Endothelial cell of umbilical vein (primary cell): Measurements from ENCODE around the gene MARS2. TPM values are rescaled to one million over a fixed set of nuclear protein-coding genes. Genes with fewer than 3 reads are reported as not detected.

Experiments used
- BruUV-seq: library from RNA; stranded (reverse); fragments of 400-500 nt; replicated peaks from 2 replicates; lab custom pipeline; 2021; lab: Mats Ljungman, UMichigan
- CTCF ChIA-PET: fragments of 300-600, 350-600 bp; sonication (Branson Sonifier 250); formaldehyde crosslinking; loops from one replicate; lab custom pipeline; 2021; ENCODE audit warnings: antibody characterized with exemption, inconsistent platforms; lab: Charles Lee
- POLR2A ChIA-PET: fragments of 300-600, 350-600 bp; sonication (Branson Sonifier 250); formaldehyde crosslinking; loops from one replicate; lab custom pipeline; 2021; ENCODE audit warnings: antibody characterized with exemption, inconsistent platforms; lab: Charles Lee
- DNase-seq: peaks from one replicate; pipeline ENCODE4 v3.0.0-alpha.2; 2011; ENCODE audit warnings: low read depth, low spot score
- FAIRE-seq: peaks from 2 replicates; lab custom pipeline; 2011; peaks lifted over from hg19 to GRCh38; lab: Jason Lieb, UNC
- H2AFZ ChIP-seq: 2 replicates; pipeline ENCODE4 v1.6.0; 2012; ENCODE audit warnings: low read depth, low read length, control low read depth, inconsistent platforms
- H3K27ac ChIP-seq: 2 replicates; pipeline ENCODE4 v1.5.1; 2011; ENCODE audit warnings: low read depth, mild to moderate bottlenecking, control low read depth, low read length, moderate library complexity; ENCODE audit not compliant: insufficient read depth
- H3K27me3 ChIP-seq, 2 experiments: 2 replicates each; pipeline versions ENCODE4 v1.6.0 to v1.6.1; 2011; ENCODE audit warnings: low read length in 2 of 2, mixed read lengths in 1 of 2; ENCODE audit not compliant: control insufficient read depth in 2 of 2, insufficient read depth in 2 of 2
- H3K36me3 ChIP-seq, 2 experiments: 2 replicates in 1 of 2; 3 replicates in 1 of 2; pipeline ENCODE4 v1.5.1; 2011; ENCODE audit warnings: low read length in 2 of 2, mild to moderate bottlenecking in 1 of 2, moderate library complexity in 1 of 2; ENCODE audit not compliant: control insufficient read depth in 2 of 2, insufficient read depth in 2 of 2; ENCODE audit errors: extremely low read depth in 1 of 2
- H3K4me1 ChIP-seq: 3 replicates; pipeline ENCODE4 v1.5.1; 2011; ENCODE audit warnings: mild to moderate bottlenecking, low read length; ENCODE audit not compliant: control insufficient read depth, insufficient read depth; ENCODE audit errors: extremely low read depth
- H3K4me2 ChIP-seq: 2 replicates; pipeline ENCODE4 v1.6.1; 2011; ENCODE audit warnings: low read length, control low read depth, mixed read lengths; ENCODE audit not compliant: insufficient read depth
- H3K4me3 ChIP-seq, 3 experiments: fragments of 200-600 bp in 1 of 3; sonication (generic), shearing (Covaris generic) in 1 of 3; replicated peaks in 1 of 3; 2 replicates each; pipeline ENCODE4 v1.5.1; 2011 to 2016; ENCODE audit warnings: control low read depth in 3 of 3, low read length in 3 of 3, mild to moderate bottlenecking in 2 of 3, inconsistent platforms in 1 of 3, low read depth in 1 of 3, moderate library complexity in 1 of 3; ENCODE audit not compliant: insufficient read depth in 1 of 3
- H3K79me2 ChIP-seq: 2 replicates; pipeline ENCODE4 v1.6.0; 2012; ENCODE audit warnings: low read length, inconsistent platforms; ENCODE audit not compliant: control insufficient read depth, insufficient read depth
- H3K9ac ChIP-seq: replicated peaks from 2 replicates; pipeline ENCODE3; 2011; ENCODE audit warnings: low read length, control low read depth; ENCODE audit not compliant: insufficient read depth; ENCODE audit errors: extremely low read depth
- H3K9me1 ChIP-seq: replicated peaks from 3 replicates; pipeline ENCODE4 v1.6.0; 2011; ENCODE audit warnings: mild to moderate bottlenecking, low read length; ENCODE audit not compliant: control insufficient read depth, insufficient read depth; ENCODE audit errors: extremely low read depth
- H3K9me3 ChIP-seq: replicated peaks from 2 replicates; pipeline ENCODE4 v1.5.1; 2012; ENCODE audit warnings: low read length, inconsistent platforms; ENCODE audit not compliant: control insufficient read depth, insufficient read depth
- H4K20me1 ChIP-seq: replicated peaks from 2 replicates; pipeline ENCODE3; 2011; ENCODE audit warnings: mild to moderate bottlenecking, low read length; ENCODE audit not compliant: control insufficient read depth, insufficient read depth; ENCODE audit errors: extremely low read depth
- CTCF ChIP-seq, 2 donors: IDR thresholded peaks; 1 replicate in 1 of 2; 2 replicates in 1 of 2; pipeline ENCODE4 v1.5.1; 2011; ENCODE audit warnings: low read length in 2 of 2, mild to moderate bottlenecking in 2 of 2, moderate library complexity in 2 of 2, control low read depth in 1 of 2, inconsistent platforms in 1 of 2, low read depth in 1 of 2; ENCODE audit not compliant: insufficient read depth in 1 of 2; ENCODE audit errors: extremely low read depth in 1 of 2
- EZH2 ChIP-seq: IDR thresholded peaks from 2 replicates; pipeline ENCODE4 v1.6.1; 2012; ENCODE audit warnings: borderline replicate concordance, low read depth, mild to moderate bottlenecking, moderate library complexity, low read length, inconsistent platforms; ENCODE audit not compliant: severe bottlenecking
- FOS ChIP-seq: IDR thresholded peaks from 2 replicates; pipeline ENCODE4 v1.6.1; 2011; ENCODE audit warnings: mild to moderate bottlenecking, low read length, moderate library complexity, borderline replicate concordance; ENCODE audit not compliant: insufficient read depth
- GATA2 ChIP-seq: IDR thresholded peaks from 2 replicates; pipeline ENCODE4 v1.7.0; 2011; ENCODE audit warnings: low read depth, mild to moderate bottlenecking, moderate library complexity, mixed read lengths, low read length; ENCODE audit not compliant: insufficient read length, insufficient read depth
- JUN ChIP-seq: IDR thresholded peaks from 2 replicates; pipeline ENCODE4 v1.6.1; 2011; ENCODE audit warnings: borderline replicate concordance, low read depth; ENCODE audit not compliant: insufficient read length, insufficient read depth
- MYC ChIP-seq: IDR thresholded peaks from one replicate; pipeline ENCODE4 v1.6.1; 2011; ENCODE audit warnings: mild to moderate bottlenecking, low read depth, low read length
- POLR2A ChIP-seq: IDR thresholded peaks from 2 replicates; pipeline ENCODE4 v1.6.1; 2012; ENCODE audit warnings: low read depth, mild to moderate bottlenecking, control low read depth, low read length
- POLR2AphosphoS5 ChIP-seq: IDR thresholded peaks from 2 replicates; pipeline ENCODE4 v1.6.1; 2012; ENCODE audit warnings: low read depth, mild to moderate bottlenecking, control low read depth, low read length, moderate library complexity; ENCODE audit not compliant: insufficient read depth
- dilution Hi-C: fragments of 300-500 bp; cut with MboI; formaldehyde crosslinking; loops from one replicate; pipeline ENCODE4 v1.15.0; 2019; ENCODE audit warnings: low sequenced_read_pairs; ENCODE audit not compliant: extremely low pct_ligation_motif_present
- intact Hi-C: fragments of 100-400 bp; cut with micrococcal nuclease; formaldehyde crosslinking; loops from one replicate; pipeline ENCODE4 v1.10.0; 2022
- polyA plus RNA-seq, 4 experiments: library from polyadenylated mRNA; depleted of rRNA in 3 of 4; stranded (reverse) in 3 of 4; unstranded in 1 of 4; fragments of >200 nt; gene quantifications; 2 replicates each; pipeline versions ENCODE4 v1.2.1 to v1.2.3, GENCODE V29; 2011 to 2012; ENCODE audit warnings: missing spikeins in 1 of 4
- total RNA-seq: library from RNA; stranded (reverse); gene quantifications from 2 replicates; pipeline ENCODE4 v1.2.3, GENCODE V29; 2021

MARS2 gene
- total and polyA plus RNA-seq, 2 donors (not counting 3 experiments of a cell fraction or from before 2014, with no cell fraction given), result 2.4 to 5.3 TPM

GRCh38 chr2:197674591-197674990, 30.6 kb upstream of the MARS2 start:
- H4K20me1 ChIP-seq, result no peaks in the 10 kb centered on the region
- no TSS peak for BruUV-seq
- TF ChIP-seq JUN (no peak), FOS (no peak), POLR2A (no peak), EZH2 (no peak)
- H2AFZ ChIP-seq, result peak overlapping the region; percentile 84
- H3K9ac ChIP-seq, result peak overlapping the region; percentile 95
- peak overlapping the region; percentile 57 to 99 (median 98) for H3K4me3 ChIP-seq
- CTCF ChIA-PET, result interaction anchor here (0.7 to 2.6 kb wide), 4 partner anchors 31 to 622 kb away, joined by 3 to 10 read pairs (median 4); partner anchors contain the start of gene MARS2
- FAIRE-seq (peak; percentile 35), DNase-seq (peak; percentile 68)
- no peaks in the 10 kb centered on the region for H3K9me3 ChIP-seq
- dilution Hi-C loops, result no loop called here
- H3K79me2 ChIP-seq, result no peaks in the 10 kb centered on the region
- intact Hi-C loops, result loop anchor here (1.0 kb wide), 1 partner anchor 159 kb away; no protein-coding TSS in a partner anchor
- H3K9me1 ChIP-seq, result no peaks in the 10 kb centered on the region
- H3K4me1 ChIP-seq, result peaks cover 28% of the 10 kb centered on the region
- peak overlapping the region; percentile 100 for H3K4me2 ChIP-seq
- no peaks in the 10 kb centered on the region for H3K27me3 ChIP-seq
- POLR2A ChIA-PET, result no interaction called here
- H3K36me3 ChIP-seq, result no peaks in the 10 kb centered on the region
- peak overlapping the region; percentile 78 for H3K27ac ChIP-seq

GRCh38 chr2:197675246-197675645, 29.9 kb upstream of the MARS2 start, which contains the start of gene RFTN2:
RFTN2 (minus strand) TSS chr2:197675587; CDS start chr2:197675458, 129 bp downstream.
- DNase-seq (no peak), FAIRE-seq (no peak)
- H3K27ac ChIP-seq, result peak within 1 kb of the TSS; percentile 78
- BruUV-seq, result no TSS peak
- peak within 1 kb of the TSS; percentile 84 for H2AFZ ChIP-seq
- peaks cover 28% of the 10 kb centered on the region for H3K4me1 ChIP-seq
- ChIA-PET POLR2A (interaction anchor here (0.8 to 0.9 kb wide), 2 partner anchors 30 to 175 kb away, joined by 4 to 12 read pairs; partner anchors contain the start of genes HSPD1, HSPE1 and MARS2), CTCF (interaction anchor here (0.6 to 2.6 kb wide), 6 partner anchors 25 to 621 kb away, joined by 3 to 10 read pairs (median 3); partner anchors contain the start of gene MARS2)
- TF ChIP-seq FOS, result no peak
- no peak for TF ChIP-seq JUN
- no peak for TF ChIP-seq MYC
- no peak for TF ChIP-seq POLR2A
- no peak for TF ChIP-seq POLR2AphosphoS5
- no peak for TF ChIP-seq GATA2
- no peak for TF ChIP-seq CTCF (IDR thresholded peaks at IDR 0.05; ENCODE audit: extremely low read depth in 1 of 2, insufficient read depth in 1 of 2, low read depth in 1 of 2, low read length in 2 of 2)
- peak within 1 kb of the TSS; percentile 57 to 99 (median 98) for H3K4me3 ChIP-seq
- no peaks in the 10 kb centered on the region for H3K27me3 ChIP-seq
- H3K9me1 ChIP-seq, result no peaks in the 10 kb centered on the region
- peak within 1 kb of the TSS; percentile 100 for H3K4me2 ChIP-seq
- H4K20me1 ChIP-seq, result no peaks in the 10 kb centered on the region
- intact Hi-C loops (loop anchor here (1.0 to 5.0 kb wide), 3 partner anchors 32 to 175 kb away; partner anchors contain the start of gene HSPE1), dilution Hi-C loops (no loop called here)
- H3K9me3 ChIP-seq, result no peaks in the 10 kb centered on the region
- peak within 1 kb of the TSS; percentile 95 for H3K9ac ChIP-seq
- no peaks in the 10 kb centered on the region for H3K79me2 ChIP-seq
- H3K36me3 ChIP-seq, result no peaks in the 10 kb centered on the region
